Endodermal cell (in vitro differentiated cells): ENCODE measurements around the gene DIPK1B. TPM values are rescaled to one million over a fixed set of nuclear protein-coding genes. Genes with fewer than 3 reads are reported as not detected.

Source experiments
- DNase-seq: peaks from one replicate; pipeline ENCODE4 v3.0.0-alpha.2; 2017
- H3K27ac ChIP-seq: 2 replicates; pipeline ENCODE4 v1.5.1; 2013; ENCODE audit warnings: mild to moderate bottlenecking, low read depth, low read length, moderate library complexity
- H3K27me3 ChIP-seq: 2 replicates; pipeline ENCODE4 v1.6.1; 2013; ENCODE audit warnings: mild to moderate bottlenecking, low read length, moderate library complexity; ENCODE audit not compliant: insufficient read depth, control insufficient read depth, poor library complexity, severe bottlenecking
- H3K36me3 ChIP-seq: 2 replicates; pipeline ENCODE4 v1.7.0; 2013; ENCODE audit warnings: mild to moderate bottlenecking, low read length, moderate library complexity; ENCODE audit not compliant: control insufficient read depth, insufficient read depth
- H3K4me1 ChIP-seq: one replicate; pipeline ENCODE4 v1.7.0; 2013; ENCODE audit warnings: low read length; ENCODE audit not compliant: control insufficient read depth, insufficient read depth
- H3K4me3 ChIP-seq: 2 replicates; pipeline ENCODE4 v1.5.1; 2013; ENCODE audit warnings: mild to moderate bottlenecking, low read length, moderate library complexity
- H3K9ac ChIP-seq: 2 replicates; pipeline ENCODE4 v1.6.1; 2013; ENCODE audit warnings: mild to moderate bottlenecking, low read length, moderate library complexity; ENCODE audit not compliant: poor library complexity, severe bottlenecking; ENCODE audit errors: extremely low read depth
- H3K9me3 ChIP-seq: 2 replicates; pipeline ENCODE4 v1.6.1; 2013; ENCODE audit warnings: mild to moderate bottlenecking, low read length, moderate library complexity; ENCODE audit not compliant: control insufficient read depth
- H3K27ac Mint-ChIP-seq: 2 replicates; pipeline ENCODE4 v1.8.0; 2020; ENCODE audit warnings: mixed read lengths
- H3K27me3 Mint-ChIP-seq: 2 replicates; pipeline ENCODE4 v1.8.0; 2021; ENCODE audit warnings: mild to moderate bottlenecking, mixed read lengths; ENCODE audit not compliant: insufficient read depth
- H3K36me3 Mint-ChIP-seq: 2 replicates; pipeline ENCODE4 v1.8.0; 2020; ENCODE audit warnings: low read depth, mixed read lengths
- H3K4me1 Mint-ChIP-seq: 2 replicates; pipeline ENCODE4 v1.8.0; 2020; ENCODE audit warnings: mixed read lengths
- H3K4me3 Mint-ChIP-seq: 2 replicates; pipeline ENCODE4 v1.8.0; 2020; ENCODE audit warnings: mild to moderate bottlenecking, moderate library complexity, mixed read lengths
- H3K9me3 Mint-ChIP-seq: 2 replicates; pipeline ENCODE4 v1.8.0; 2020; ENCODE audit warnings: mild to moderate bottlenecking, mixed read lengths
- CTCF ChIP-seq: fragments of 200-600 bp; sonication (generic); conservative IDR thresholded peaks from 2 replicates; pipeline ENCODE4 v1.5.0; 2021; ENCODE audit warnings: antibody characterized with exemption, mild to moderate bottlenecking
- WGBS, 2 experiments: methylation state at CpG; one replicate each; pipeline versions ENCODE4 v1.1.5 to v1.1.7; 2013; ENCODE audit warnings: missing lambda C conversion rate in 2 of 2, mixed read lengths in 1 of 2; ENCODE audit not compliant: insufficient coverage in 1 of 2, insufficient read length in 1 of 2; 5-methylcytosine and 5-hydroxymethylcytosine counted together
- total RNA-seq, 2 donors: library from RNA; stranded (reverse); fragmentation: NEBNext Ultra II Directional in 1 of 2; extraction: Animal tissue kit (Norgen Biotek cat#: 25700) in 1 of 2; gene quantifications; 2 replicates in 1 of 2; 3 replicates in 1 of 2; pipeline ENCODE4 v1.2.1, GENCODE V29; 2021

DIPK1B gene
- total RNA-seq, 2 donors from 2014 or later: 35.1 to 45.4 TPM

DNA sequence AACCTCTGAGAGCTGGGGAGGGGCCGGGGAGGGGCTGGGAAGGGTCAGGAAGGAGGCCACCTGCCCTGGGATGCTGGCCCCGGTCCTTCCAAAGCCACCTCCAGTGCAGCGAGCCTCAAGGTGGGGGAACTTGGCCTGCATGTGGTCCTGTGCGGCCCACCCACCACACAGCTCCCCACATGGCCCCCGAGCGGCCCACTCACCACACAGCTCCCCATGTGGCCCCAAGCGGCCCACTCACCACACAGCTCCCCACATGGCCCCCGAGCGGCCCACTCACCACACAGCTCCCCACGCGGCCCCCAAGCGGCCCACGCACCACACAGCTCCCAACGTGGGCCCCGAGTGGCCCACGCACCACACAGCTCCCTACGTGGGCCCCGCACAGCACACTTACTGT is 32.4 kb downstream of the DIPK1B start:
- H3K9me3 Mint-ChIP-seq: no peaks in the 10 kb centered on the region
- no peak for TF ChIP-seq CTCF
- Histone ChIP-seq H3K4me3 (no peak overlapping the region), H3K9ac (no peak overlapping the region), H3K27me3 (no peaks in the 10 kb centered on the region), H3K4me1 (no peaks in the 10 kb centered on the region), H3K9me3 (no peaks in the 10 kb centered on the region), H3K36me3 (no peaks in the 10 kb centered on the region), H3K27ac (no peak overlapping the region)
- no peaks in the 10 kb centered on the region for H3K36me3 Mint-ChIP-seq
- no peak overlapping the region for H3K4me3 Mint-ChIP-seq
- H3K4me1 Mint-ChIP-seq: no peaks in the 10 kb centered on the region
- no peak for DNase-seq
- WGBS, 2 experiments: 93 to 94% methylated on average over 3 to 18 of the region's 18 CpGs
- H3K27ac Mint-ChIP-seq: no peak overlapping the region
- peaks cover 2% of the 10 kb centered on the region for H3K27me3 Mint-ChIP-seq

DNA sequence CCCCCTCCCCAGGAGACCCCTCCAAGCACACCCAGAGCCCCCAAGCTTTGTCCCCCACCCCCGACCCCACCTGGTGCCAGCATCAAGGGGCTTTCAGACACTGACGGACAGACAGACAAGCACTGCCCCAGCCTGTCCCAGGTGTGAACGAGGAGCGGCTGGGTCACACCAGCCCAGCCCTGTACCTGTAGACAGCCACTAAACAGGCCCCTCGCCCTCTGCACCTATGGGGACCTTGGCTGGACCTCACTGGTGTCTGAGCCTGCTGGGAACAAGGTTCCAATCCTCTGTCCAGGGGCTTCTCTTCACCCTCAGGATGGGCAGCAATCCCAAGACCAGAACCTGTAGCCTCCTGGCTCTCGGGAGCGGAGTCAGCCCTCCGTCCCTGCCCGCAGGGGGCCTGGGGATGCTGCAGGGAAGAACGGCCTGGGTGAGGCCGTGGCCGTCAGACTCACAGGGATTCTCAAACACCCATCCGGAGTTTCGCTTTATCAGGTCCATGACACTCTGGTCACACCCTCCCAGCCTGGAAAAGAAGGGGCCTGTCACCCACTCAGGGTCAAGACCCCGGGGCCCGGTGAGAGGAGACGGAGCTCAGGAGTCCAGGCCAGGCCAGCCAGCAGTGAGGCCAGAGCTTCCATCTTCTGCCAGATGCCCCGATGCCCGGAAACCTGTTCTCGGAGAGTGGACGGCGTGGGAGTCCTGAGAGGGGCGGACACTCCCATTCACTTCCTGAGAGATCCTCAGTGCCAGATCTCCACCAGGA is 33.2 kb downstream of the DIPK1B start:
- no peak for TF ChIP-seq CTCF
- Mint-ChIP-seq H3K4me1 (no peaks in the 10 kb centered on the region), H3K9me3 (peaks cover under 1% of the 10 kb centered on the region), H3K4me3 (no peak overlapping the region), H3K27ac (no peak overlapping the region), H3K36me3 (no peaks in the 10 kb centered on the region), H3K27me3 (peaks cover 2% of the 10 kb centered on the region)
- Histone ChIP-seq H3K4me3 (no peak overlapping the region), H3K36me3 (no peaks in the 10 kb centered on the region), H3K27me3 (no peaks in the 10 kb centered on the region), H3K27ac (no peak overlapping the region), H3K4me1 (no peaks in the 10 kb centered on the region), H3K9me3 (no peaks in the 10 kb centered on the region), H3K9ac (no peak overlapping the region)
- WGBS, 2 experiments: 91 to 92% methylated on average over 16 to 23 of the region's 23 CpGs
- no peak for DNase-seq

- no peak for DNase-seq
- H3K27me3 Mint-ChIP-seq: peaks cover 6% of the 10 kb centered on the region
- peaks cover 4% of the 10 kb centered on the region for H3K9me3 Mint-ChIP-seq
- H3K36me3 Mint-ChIP-seq: no peaks in the 10 kb centered on the region
- no peaks in the 10 kb centered on the region for H3K27me3 ChIP-seq
- H3K9ac ChIP-seq: no peak overlapping the region
- H3K4me3 ChIP-seq: no peak overlapping the region
- no peaks in the 10 kb centered on the region for H3K4me1 ChIP-seq
- no peaks in the 10 kb centered on the region for H3K4me1 Mint-ChIP-seq
- WGBS, 2 experiments: 95 to 100% methylated on average over 1 to 17 of the region's 22 CpGs
- TF ChIP-seq CTCF: no peak
- no peak overlapping the region for H3K4me3 Mint-ChIP-seq
- no peak overlapping the region for H3K27ac ChIP-seq
- no peak overlapping the region for H3K27ac Mint-ChIP-seq
- H3K9me3 ChIP-seq: no peaks in the 10 kb centered on the region
- no peaks in the 10 kb centered on the region for H3K36me3 ChIP-seq
Measured at GRCh38 chr9:136746155-136746490, 33.8 kb downstream of the DIPK1B start.
